ENCODE measurements around the gene FAM83D. TPM values are rescaled to one million over a fixed set of nuclear protein-coding genes. Genes with fewer than 3 reads are reported as not detected.

The FAM83D gene
- total RNA-seq, 3 donors from 2014 or later (not counting 1 experiment from before 2014, with no cell fraction given): 1.1 to 2.7 (median 2.1) TPM

- Histone ChIP-seq H3K27ac (ENCODE audit: low read length) (no peak overlapping the region), H3K9me3 (ENCODE audit: control insufficient read depth, insufficient read depth, low read length) (no peaks in the 10 kb centered on the region), H3K36me3 (ENCODE audit: control insufficient read depth, insufficient read depth, low read length) (peaks cover 43% of the 10 kb centered on the region), H3K27me3 (ENCODE audit: control insufficient read depth, insufficient read depth, low read length) (no peaks in the 10 kb centered on the region), H3K4me3 (ENCODE audit: low read length) (no peak overlapping the region), H3K4me1 (ENCODE audit: control insufficient read depth, insufficient read depth, low read length) (no peaks in the 10 kb centered on the region)
- H3K9me3 Mint-ChIP-seq: no peaks in the 10 kb centered on the region
- intact Hi-C loops (cut with micrococcal nuclease): no loop called here
- DNase-seq (no peak), ATAC-seq (no peak)
- H3K27ac Mint-ChIP-seq: no peak overlapping the region
- 95% methylated on average over 3 of the region's 3 CpGs for WGBS (ENCODE audit: insufficient coverage)
- no peak for TF ChIP-seq CTCF (IDR thresholded peaks at IDR 0.05)
- H3K36me3 Mint-ChIP-seq: no peaks in the 10 kb centered on the region
- H3K4me3 Mint-ChIP-seq: no peak overlapping the region
- H3K27me3 Mint-ChIP-seq (ENCODE audit: low read depth in 2 of 2): no peaks in the 10 kb centered on the region
- H3K4me1 Mint-ChIP-seq: peaks cover 0 to under 1% of the 10 kb centered on the region in 2 donors
Observed at GRCh38 chr20:38920411-38920810, 5.8 kb upstream of the FAM83D start.

GRCh38 chr20:38920851-38921250 lies 5.4 kb upstream of the FAM83D start:
- ATAC-seq (no peak), DNase-seq (no peak)
- Histone ChIP-seq H3K4me3 (ENCODE audit: low read length) (no peak overlapping the region), H3K9me3 (ENCODE audit: control insufficient read depth, insufficient read depth, low read length) (no peaks in the 10 kb centered on the region), H3K27me3 (ENCODE audit: control insufficient read depth, insufficient read depth, low read length) (no peaks in the 10 kb centered on the region), H3K4me1 (ENCODE audit: control insufficient read depth, insufficient read depth, low read length) (peaks cover 2% of the 10 kb centered on the region), H3K36me3 (ENCODE audit: control insufficient read depth, insufficient read depth, low read length) (peaks cover 39% of the 10 kb centered on the region), H3K27ac (ENCODE audit: low read length) (no peak overlapping the region)
- Mint-ChIP-seq H3K27ac (no peak overlapping the region), H3K4me1 (peaks cover 0 to 4% of the 10 kb centered on the region in 2 donors), H3K9me3 (no peaks in the 10 kb centered on the region), H3K27me3 (ENCODE audit: low read depth in 2 of 2) (no peaks in the 10 kb centered on the region), H3K4me3 (no peak overlapping the region), H3K36me3 (no peaks in the 10 kb centered on the region)
- TF ChIP-seq CTCF (IDR thresholded peaks at IDR 0.05): no peak
- intact Hi-C loops (cut with micrococcal nuclease): no loop called here
- 98% methylated on average over 9 of the region's 9 CpGs for WGBS (ENCODE audit: insufficient coverage)

GRCh38 chr20:38924718-38925117 lies 1.5 kb upstream of the FAM83D start:
- no peak for TF ChIP-seq CTCF (IDR thresholded peaks at IDR 0.05)
- no peak overlapping the region for H3K27ac ChIP-seq (ENCODE audit: low read length)
- no peak for DNase-seq
- H3K9me3 ChIP-seq (ENCODE audit: control insufficient read depth, insufficient read depth, low read length): no peaks in the 10 kb centered on the region
- H3K4me1 ChIP-seq (ENCODE audit: control insufficient read depth, insufficient read depth, low read length): peaks cover 26% of the 10 kb centered on the region
- no peak overlapping the region for H3K4me3 ChIP-seq (ENCODE audit: low read length)
- peaks cover 12% of the 10 kb centered on the region for H3K36me3 ChIP-seq (ENCODE audit: control insufficient read depth, insufficient read depth, low read length)
- H3K27ac Mint-ChIP-seq: peak overlapping the region in 1 of 2 donors; percentile 10
- H3K27me3 Mint-ChIP-seq (ENCODE audit: low read depth in 2 of 2): no peaks in the 10 kb centered on the region
- no peak overlapping the region for H3K4me3 Mint-ChIP-seq
- 96% methylated on average over 2 of the region's 2 CpGs for WGBS (ENCODE audit: insufficient coverage)
- H3K9me3 Mint-ChIP-seq: no peaks in the 10 kb centered on the region
- H3K36me3 Mint-ChIP-seq: no peaks in the 10 kb centered on the region
- no peaks in the 10 kb centered on the region for H3K27me3 ChIP-seq (ENCODE audit: control insufficient read depth, insufficient read depth, low read length)
- intact Hi-C loops (cut with micrococcal nuclease): no loop called here
- ATAC-seq: no peak
- peaks cover 8 to 14% of the 10 kb centered on the region in 2 donors for H3K4me1 Mint-ChIP-seq

GRCh38 chr20:38926934-38927616 lies 858 bp downstream of the FAM83D start:
- Histone ChIP-seq H3K9me3 (ENCODE audit: control insufficient read depth, insufficient read depth, low read length) (no peaks in the 10 kb centered on the region), H3K27ac (ENCODE audit: low read length) (no peak overlapping the region), H3K27me3 (ENCODE audit: control insufficient read depth, insufficient read depth, low read length) (no peaks in the 10 kb centered on the region), H3K4me3 (ENCODE audit: low read length) (peak overlapping the region; percentile 42), H3K4me1 (ENCODE audit: control insufficient read depth, insufficient read depth, low read length) (peaks cover 32% of the 10 kb centered on the region), H3K36me3 (ENCODE audit: control insufficient read depth, insufficient read depth, low read length) (no peaks in the 10 kb centered on the region)
- Mint-ChIP-seq H3K4me3 (peak overlapping the region; percentile 86), H3K4me1 (peaks cover 13 to 18% of the 10 kb centered on the region in 2 donors), H3K27ac (peak overlapping the region in 1 of 2 donors; percentile 54), H3K9me3 (no peaks in the 10 kb centered on the region), H3K36me3 (no peaks in the 10 kb centered on the region), H3K27me3 (ENCODE audit: low read depth in 2 of 2) (no peaks in the 10 kb centered on the region)
- no peak for TF ChIP-seq CTCF (IDR thresholded peaks at IDR 0.05)
- ATAC-seq (no peak), DNase-seq (peak in 1 of 2 donors; percentile 17)
- WGBS (ENCODE audit: insufficient coverage): 15% methylated on average over 27 of the region's 27 CpGs
- intact Hi-C loops (cut with micrococcal nuclease): loop anchor here (1.0 kb wide), 1 partner anchor 35 kb away; the partner anchor contains the start of gene DHX35
